K562 (cell line): ENCODE results near the gene LCP2. TPM values are rescaled to one million over a fixed set of nuclear protein-coding genes. Genes with fewer than 3 reads are reported as not detected.

Source experiments
- ATAC-seq: fragments of 200-7000 bp; cut with Tn5 transposase; 3 replicates; pipeline ENCODE4 v1.9.1; 2020; ENCODE audit warnings: moderate library complexity
- BruUV-seq: library from RNA; stranded (reverse); fragments of 400-500 nt; replicated peaks from 2 replicates; lab custom pipeline; 2021; lab: Mats Ljungman, UMichigan
- CTCF ChIA-PET: fragments of 300-600 bp; formaldehyde crosslinking; extraction: SDS; loops from one replicate; lab custom pipeline; 2021; ENCODE audit warnings: low intra/inter-chr PET ratio; lab: Yijun Ruan, JAX
- POLR2A ChIA-PET: fragments of 300-600, 350-650 bp; sonication (Branson Sonifier 250); formaldehyde crosslinking; extraction: SDS; loops from one replicate; lab custom pipeline; 2021; ENCODE audit warnings: antibody characterized with exemption, inconsistent platforms; lab: Yijun Ruan, JAX
- DNase-seq, 4 experiments: peaks; one replicate each; pipeline versions ENCODE4 v3.0.0 to v3.0.0-alpha.2; 2011 to 2018; ENCODE audit warnings: low spot score in 3 of 4, mixed read lengths in 3 of 4; ENCODE audit errors: extremely low read depth in 1 of 4
- FAIRE-seq: peaks from 2 replicates; lab custom pipeline; 2011; peaks lifted over from hg19 to GRCh38; lab: Jason Lieb, UNC
- H2AFZ ChIP-seq: 2 replicates; pipeline ENCODE4 v1.6.0; 2011; ENCODE audit warnings: low read depth, low read length, control low read depth, inconsistent platforms
- H3K27ac ChIP-seq: fragments of 200-600 bp; 3 replicates; pipeline ENCODE4 v1.8.0; 2011; ENCODE audit warnings: low read depth, mild to moderate bottlenecking, control low read depth, inconsistent platforms, low read length, moderate library complexity, mixed read lengths; ENCODE audit errors: extremely low read depth
- H3K27me3 ChIP-seq, 2 experiments: fragments of 300-600 bp in 1 of 2; 2 replicates in 1 of 2; 3 replicates in 1 of 2; pipeline versions ENCODE4 v1.6.0 to v1.8.0; 2011; ENCODE audit warnings: inconsistent platforms in 2 of 2, low read length in 2 of 2, mild to moderate bottlenecking in 1 of 2, mixed read lengths in 1 of 2, moderate library complexity in 1 of 2; ENCODE audit not compliant: control insufficient read depth in 2 of 2, insufficient read depth in 2 of 2
- H3K36me3 ChIP-seq: fragments of 300-600 bp; 3 replicates; pipeline ENCODE4 v1.8.0; 2011; ENCODE audit warnings: mild to moderate bottlenecking, low read length, inconsistent platforms; ENCODE audit not compliant: control insufficient read depth, insufficient read depth
- H3K4me1 ChIP-seq, 2 experiments: fragments of 200-600 bp in 1 of 2; replicated peaks in 1 of 2; 2 replicates in 1 of 2; 3 replicates in 1 of 2; pipeline versions ENCODE4 v1.5.1 to v1.8.0; 2011; ENCODE audit warnings: inconsistent platforms in 2 of 2, low read length in 2 of 2, mild to moderate bottlenecking in 1 of 2, mixed read lengths in 1 of 2, moderate library complexity in 1 of 2; ENCODE audit not compliant: control insufficient read depth in 2 of 2, insufficient read depth in 2 of 2
- H3K4me2 ChIP-seq: 2 replicates; pipeline ENCODE4 v1.6.1; 2011; ENCODE audit warnings: low read length, control low read depth, inconsistent platforms, mixed read lengths; ENCODE audit not compliant: insufficient read depth
- H3K4me3 ChIP-seq: fragments of 200-600 bp; sonication (generic), shearing (Covaris generic); 2 replicates; pipeline ENCODE4 v1.5.1; 2016; ENCODE audit warnings: control low read depth, inconsistent platforms
- H3K79me2 ChIP-seq: fragments of 200-600 bp; 3 replicates; pipeline ENCODE4 v1.8.0; 2011; ENCODE audit warnings: low read length, inconsistent platforms; ENCODE audit not compliant: control insufficient read depth, insufficient read depth
- H3K9ac ChIP-seq, 2 experiments: 2 replicates each; pipeline versions ENCODE4 v1.6.0 to v1.6.1; 2011; ENCODE audit warnings: low read depth in 2 of 2, low read length in 2 of 2, control low read depth in 1 of 2, inconsistent platforms in 1 of 2, mild to moderate bottlenecking in 1 of 2, mixed read lengths in 1 of 2; ENCODE audit not compliant: insufficient read depth in 1 of 2
- H3K9me1 ChIP-seq: one replicate; pipeline ENCODE4 v1.6.0; 2011; ENCODE audit warnings: inconsistent platforms, mild to moderate bottlenecking, low read length, moderate library complexity; ENCODE audit not compliant: control insufficient read depth, insufficient read depth
- H3K9me3 ChIP-seq: replicated peaks from 2 replicates; pipeline ENCODE4 v1.5.1; 2011; ENCODE audit warnings: low read depth, low read length, inconsistent platforms; ENCODE audit not compliant: control insufficient read depth, insufficient read depth
- H4K20me1 ChIP-seq: replicated peaks from 2 replicates; pipeline ENCODE4 v1.6.1; 2011; ENCODE audit warnings: low read length, inconsistent platforms, mixed read lengths; ENCODE audit not compliant: control insufficient read depth, insufficient read depth
- FOXK2 ChIP-seq, 2 experiments: fragments of 450-650 bp; IDR thresholded peaks in 1 of 2; conservative IDR thresholded peaks in 1 of 2; 2 replicates each; pipeline ENCODE4 v1.6.1; 2016; ENCODE audit warnings: low read depth in 2 of 2, mild to moderate bottlenecking in 1 of 2
- ZFP30 ChIP-seq: fragments of 250-450 bp; sonication (Bioruptor Pico); IDR thresholded peaks from 2 replicates; pipeline ENCODE4 v1.8.0; 2022; ENCODE audit warnings: moderate library complexity, mild to moderate bottlenecking, inconsistent platforms, borderline replicate concordance
- ZKSCAN3 ChIP-seq: fragments of 250-450 bp; sonication (Bioruptor Pico); IDR thresholded peaks from 2 replicates; pipeline ENCODE4 v1.4.0; 2020
- WGBS: fragments of 100-300 bp; shearing (Covaris generic); methylation state at CpG from one replicate; pipeline ENCODE4 v1.1.6; 2016; ENCODE audit warnings: low coverage, mixed read lengths; ENCODE audit not compliant: insufficient coverage; ENCODE audit errors: missing lambda C conversion rate; 5-methylcytosine and 5-hydroxymethylcytosine counted together
- in situ Hi-C: fragments of 300-500 bp; cut with MboI; formaldehyde crosslinking; loops from 4 replicates; pipeline ENCODE4 v1.15.0; 2018; ENCODE audit warnings: inconsistent platforms, mixed read lengths
- intact Hi-C: fragments of 100-400 bp; cut with micrococcal nuclease; formaldehyde crosslinking; loops from 2 replicates; pipeline ENCODE4 v1.14.2; 2022
- polyA plus RNA-seq, 8 experiments: library from polyadenylated mRNA; depleted of rRNA in 4 of 8; stranded (reverse) in 5 of 8; unstranded in 3 of 8; fragments of >200 nt; fragmentation: Nextera tagmentation in 2 of 8; fragmentation: Illumina TruSeq in 1 of 8; extraction: Ambion mirVana in 2 of 8; extraction: Trizol in 1 of 8; gene quantifications; 2 replicates each; pipeline versions ENCODE4 v1.2.1 to v1.2.3, GENCODE V29; 2011 to 2014; ENCODE audit warnings: inconsistent platforms in 1 of 8, missing spikeins in 1 of 8
- total RNA-seq, 7 experiments: library from RNA; depleted of rRNA in 6 of 7; stranded (reverse); fragments of >200 nt in 6 of 7; fragmentation: Illumina TruSeq in 2 of 7; extraction: Trizol in 2 of 7; gene quantifications; 2 replicates each; pipeline versions ENCODE4 v1.2.1 to v1.2.3, GENCODE V29; 2011 to 2021; ENCODE audit warnings: low replicate concordance in 1 of 7
- TF ChIP-seq, protein P1 (sequence below), 2 experiments: fragments of 450-650 bp; IDR thresholded peaks; 2 replicates each; pipeline ENCODE4 v1.6.1; 2018; ENCODE audit warnings: mild to moderate bottlenecking in 2 of 2, low read depth in 1 of 2; ENCODE audit not compliant: partially characterized antibody in 2 of 2
- TF ChIP-seq, protein P2 (sequence below): sonication (generic); formaldehyde crosslinking; IDR thresholded peaks from 2 replicates; pipeline ENCODE4 v1.8.1; 2023; ENCODE audit warnings: mild to moderate bottlenecking, missing genetic modification reagents, moderate library complexity
- TF ChIP-seq, protein P3 (sequence below), 2 experiments: fragments of 200-800 bp in 1 of 2; sonication (Bioruptor generic) in 1 of 2; sonication (generic) in 1 of 2; formaldehyde crosslinking in 1 of 2; IDR thresholded peaks in 1 of 2; conservative IDR thresholded peaks in 1 of 2; 2 replicates each; pipeline versions ENCODE4 v1.5.0 to v1.6.1; 2016 to 2020; ENCODE audit warnings: missing compliant biosample characterization in 1 of 2, missing genetic modification characterization in 1 of 2, missing genetic modification reagents in 1 of 2
- TF ChIP-seq, protein P4 (sequence below): fragments of 450-650 bp; IDR thresholded peaks from 2 replicates; pipeline ENCODE4 v1.6.1; 2018; ENCODE audit not compliant: partially characterized antibody

The LCP2 gene
- total and polyA plus RNA-seq, 9 of the 15 experiments (the other 6 are each of a cell fraction or from before 2014, with no cell fraction given): 4.0 to 31.3 (median 14.6) TPM

DNA sequence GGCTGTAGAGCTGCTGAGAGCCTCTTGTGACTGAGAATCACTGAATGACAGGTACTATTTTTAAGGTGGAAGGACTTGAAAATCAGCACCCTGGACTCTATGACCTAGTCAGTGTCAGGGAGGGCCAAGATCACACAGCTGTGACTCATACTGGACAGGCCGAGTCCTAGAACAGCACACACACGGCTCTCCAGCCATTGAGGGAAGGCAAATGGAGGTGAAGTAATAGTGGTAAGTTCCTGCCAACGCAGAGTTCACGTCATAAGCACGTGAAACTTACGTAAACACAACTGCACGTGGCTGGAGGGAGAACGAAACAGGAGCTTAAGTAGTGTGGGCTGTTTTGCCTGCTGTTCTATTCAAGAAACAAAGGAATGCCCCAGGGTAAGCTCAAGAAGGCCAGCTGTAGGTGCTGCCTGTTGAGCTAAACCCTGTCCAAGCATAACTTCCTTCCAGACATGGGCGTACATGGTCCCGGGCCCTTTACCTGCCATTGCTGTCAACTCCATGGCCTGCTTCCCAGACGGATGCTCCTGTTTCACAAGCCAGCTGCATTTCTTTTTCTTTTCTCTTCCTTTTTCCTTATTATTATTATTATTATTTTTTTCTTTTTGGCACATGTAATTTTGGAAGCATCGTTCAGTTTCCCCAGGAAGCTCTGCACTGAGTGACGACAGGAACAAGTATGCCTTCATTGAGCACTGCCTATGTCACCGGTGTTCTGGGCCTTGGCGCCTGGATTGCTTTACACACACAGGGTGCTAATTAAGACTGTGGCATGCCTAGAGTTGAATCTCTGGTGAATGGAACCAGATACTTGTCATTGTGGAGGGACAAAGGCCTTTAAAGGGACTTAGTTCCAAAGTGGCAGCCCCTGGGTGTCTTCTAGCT, 10.2 kb upstream of the LCP2 start:
- Histone ChIP-seq H3K4me2 (peak overlapping the region; percentile 26; the same call in 1 of the 2 replicates), H3K27ac (peak overlapping the region; percentile 65), H3K9me1 (no peaks in the 10 kb centered on the region), H3K4me3 (no peak overlapping the region), H3K9ac (peak overlapping the region in 1 of 2 experiments; percentile 52; a peak in 2 of 4 replicates), H3K79me2 (no peaks in the 10 kb centered on the region), H3K36me3 (no peaks in the 10 kb centered on the region), H3K9me3 (no peaks in the 10 kb centered on the region), H3K27me3 (no peaks in the 10 kb centered on the region), H3K4me1 (peaks cover 3 to 61% of the 10 kb centered on the region in 2 experiments), H2AFZ (peak overlapping the region; percentile 91), H4K20me1 (no peaks in the 10 kb centered on the region)
- WGBS: 35% methylated on average over 15 of the region's 15 CpGs
- in situ Hi-C loops (no loop called here), intact Hi-C loops (loop anchor here (1.0 to 2.0 kb wide), 3 partner anchors 23 to 29 kb away; no protein-coding TSS in a partner anchor)
- peak; percentile 81 for ATAC-seq
- POLR2A ChIA-PET: interaction anchor here (0.6 to 1.0 kb wide), 3 partner anchors 11 to 43 kb away, joined by 3 read pairs; no protein-coding TSS in a partner anchor
- BruUV-seq: TSS peak; percentile 62
- peak; percentile 86 for FAIRE-seq
- DNase-seq: peak; percentile 51 to 83 (median 65)
- CTCF ChIA-PET: no interaction called here
- TF ChIP-seq, protein P1, sequence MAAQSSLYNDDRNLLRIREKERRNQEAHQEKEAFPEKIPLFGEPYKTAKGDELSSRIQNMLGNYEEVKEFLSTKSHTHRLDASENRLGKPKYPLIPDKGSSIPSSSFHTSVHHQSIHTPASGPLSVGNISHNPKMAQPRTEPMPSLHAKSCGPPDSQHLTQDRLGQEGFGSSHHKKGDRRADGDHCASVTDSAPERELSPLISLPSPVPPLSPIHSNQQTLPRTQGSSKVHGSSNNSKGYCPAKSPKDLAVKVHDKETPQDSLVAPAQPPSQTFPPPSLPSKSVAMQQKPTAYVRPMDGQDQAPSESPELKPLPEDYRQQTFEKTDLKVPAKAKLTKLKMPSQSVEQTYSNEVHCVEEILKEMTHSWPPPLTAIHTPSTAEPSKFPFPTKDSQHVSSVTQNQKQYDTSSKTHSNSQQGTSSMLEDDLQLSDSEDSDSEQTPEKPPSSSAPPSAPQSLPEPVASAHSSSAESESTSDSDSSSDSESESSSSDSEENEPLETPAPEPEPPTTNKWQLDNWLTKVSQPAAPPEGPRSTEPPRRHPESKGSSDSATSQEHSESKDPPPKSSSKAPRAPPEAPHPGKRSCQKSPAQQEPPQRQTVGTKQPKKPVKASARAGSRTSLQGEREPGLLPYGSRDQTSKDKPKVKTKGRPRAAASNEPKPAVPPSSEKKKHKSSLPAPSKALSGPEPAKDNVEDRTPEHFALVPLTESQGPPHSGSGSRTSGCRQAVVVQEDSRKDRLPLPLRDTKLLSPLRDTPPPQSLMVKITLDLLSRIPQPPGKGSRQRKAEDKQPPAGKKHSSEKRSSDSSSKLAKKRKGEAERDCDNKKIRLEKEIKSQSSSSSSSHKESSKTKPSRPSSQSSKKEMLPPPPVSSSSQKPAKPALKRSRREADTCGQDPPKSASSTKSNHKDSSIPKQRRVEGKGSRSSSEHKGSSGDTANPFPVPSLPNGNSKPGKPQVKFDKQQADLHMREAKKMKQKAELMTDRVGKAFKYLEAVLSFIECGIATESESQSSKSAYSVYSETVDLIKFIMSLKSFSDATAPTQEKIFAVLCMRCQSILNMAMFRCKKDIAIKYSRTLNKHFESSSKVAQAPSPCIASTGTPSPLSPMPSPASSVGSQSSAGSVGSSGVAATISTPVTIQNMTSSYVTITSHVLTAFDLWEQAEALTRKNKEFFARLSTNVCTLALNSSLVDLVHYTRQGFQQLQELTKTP (IDR thresholded peaks at IDR 0.05; ENCODE audit: low read depth in 1 of 2, partially characterized antibody in 2 of 2): peak; percentile 40 to 48
- TF ChIP-seq, protein P2, sequence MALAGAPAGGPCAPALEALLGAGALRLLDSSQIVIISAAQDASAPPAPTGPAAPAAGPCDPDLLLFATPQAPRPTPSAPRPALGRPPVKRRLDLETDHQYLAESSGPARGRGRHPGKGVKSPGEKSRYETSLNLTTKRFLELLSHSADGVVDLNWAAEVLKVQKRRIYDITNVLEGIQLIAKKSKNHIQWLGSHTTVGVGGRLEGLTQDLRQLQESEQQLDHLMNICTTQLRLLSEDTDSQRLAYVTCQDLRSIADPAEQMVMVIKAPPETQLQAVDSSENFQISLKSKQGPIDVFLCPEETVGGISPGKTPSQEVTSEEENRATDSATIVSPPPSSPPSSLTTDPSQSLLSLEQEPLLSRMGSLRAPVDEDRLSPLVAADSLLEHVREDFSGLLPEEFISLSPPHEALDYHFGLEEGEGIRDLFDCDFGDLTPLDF (CRISPR knock-in tag): no peak
- TF ChIP-seq ZFP30 (CRISPR knock-in tag) (no peak), FOXK2 (conservative IDR thresholded peaks at IDR 0.05 in 1 of 2, IDR thresholded peaks at IDR 0.05 in 1 of 2; ENCODE audit: low read depth in 2 of 2) (peak; percentile 90 to 92), ZKSCAN3 (CRISPR knock-in tag) (no peak)
- TF ChIP-seq, protein P3, sequence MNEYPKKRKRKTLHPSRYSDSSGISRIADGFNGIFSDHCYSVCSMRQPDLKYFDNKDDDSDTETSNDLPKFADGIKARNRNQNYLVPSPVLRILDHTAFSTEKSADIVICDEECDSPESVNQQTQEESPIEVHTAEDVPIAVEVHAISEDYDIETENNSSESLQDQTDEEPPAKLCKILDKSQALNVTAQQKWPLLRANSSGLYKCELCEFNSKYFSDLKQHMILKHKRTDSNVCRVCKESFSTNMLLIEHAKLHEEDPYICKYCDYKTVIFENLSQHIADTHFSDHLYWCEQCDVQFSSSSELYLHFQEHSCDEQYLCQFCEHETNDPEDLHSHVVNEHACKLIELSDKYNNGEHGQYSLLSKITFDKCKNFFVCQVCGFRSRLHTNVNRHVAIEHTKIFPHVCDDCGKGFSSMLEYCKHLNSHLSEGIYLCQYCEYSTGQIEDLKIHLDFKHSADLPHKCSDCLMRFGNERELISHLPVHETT (CRISPR knock-in tag; conservative IDR thresholded peaks at IDR 0.05 in 1 of 2, IDR thresholded peaks at IDR 0.05 in 1 of 2): peak in 1 of 2 experiments; percentile 61; a peak in 2 of 4 replicates
- TF ChIP-seq, protein P4, sequence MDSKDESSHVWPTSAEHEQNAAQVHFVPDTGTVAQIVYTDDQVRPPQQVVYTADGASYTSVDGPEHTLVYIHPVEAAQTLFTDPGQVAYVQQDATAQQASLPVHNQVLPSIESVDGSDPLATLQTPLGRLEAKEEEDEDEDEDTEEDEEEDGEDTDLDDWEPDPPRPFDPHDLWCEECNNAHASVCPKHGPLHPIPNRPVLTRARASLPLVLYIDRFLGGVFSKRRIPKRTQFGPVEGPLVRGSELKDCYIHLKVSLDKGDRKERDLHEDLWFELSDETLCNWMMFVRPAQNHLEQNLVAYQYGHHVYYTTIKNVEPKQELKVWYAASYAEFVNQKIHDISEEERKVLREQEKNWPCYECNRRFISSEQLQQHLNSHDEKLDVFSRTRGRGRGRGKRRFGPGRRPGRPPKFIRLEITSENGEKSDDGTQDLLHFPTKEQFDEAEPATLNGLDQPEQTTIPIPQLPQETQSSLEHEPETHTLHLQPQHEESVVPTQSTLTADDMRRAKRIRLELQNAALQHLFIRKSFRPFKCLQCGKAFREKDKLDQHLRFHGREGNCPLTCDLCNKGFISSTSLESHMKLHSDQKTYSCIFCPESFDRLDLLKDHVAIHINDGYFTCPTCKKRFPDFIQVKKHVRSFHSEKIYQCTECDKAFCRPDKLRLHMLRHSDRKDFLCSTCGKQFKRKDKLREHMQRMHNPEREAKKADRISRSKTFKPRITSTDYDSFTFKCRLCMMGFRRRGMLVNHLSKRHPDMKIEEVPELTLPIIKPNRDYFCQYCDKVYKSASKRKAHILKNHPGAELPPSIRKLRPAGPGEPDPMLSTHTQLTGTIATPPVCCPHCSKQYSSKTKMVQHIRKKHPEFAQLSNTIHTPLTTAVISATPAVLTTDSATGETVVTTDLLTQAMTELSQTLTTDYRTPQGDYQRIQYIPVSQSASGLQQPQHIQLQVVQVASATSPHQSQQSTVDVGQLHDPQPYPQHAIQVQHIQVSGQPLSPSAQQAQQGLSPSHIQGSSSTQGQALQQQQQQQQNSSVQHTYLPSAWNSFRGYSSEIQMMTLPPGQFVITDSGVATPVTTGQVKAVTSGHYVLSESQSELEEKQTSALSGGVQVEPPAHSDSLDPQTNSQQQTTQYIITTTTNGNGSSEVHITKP: peak; percentile 65
